Activated gamma-delta T cell treated with anti-CD3 and anti-CD28 coated beads, Interleukin-2, amount 50 U/mL, for 16 hours (primary cell): Measurements from ENCODE around the gene FIZ1.

Experiments used
- DNase-seq: peaks from one replicate; pipeline ENCODE4 v3.0.0-alpha.2; 2020; ENCODE audit warnings: low read depth

FIZ1 gene

DNA sequence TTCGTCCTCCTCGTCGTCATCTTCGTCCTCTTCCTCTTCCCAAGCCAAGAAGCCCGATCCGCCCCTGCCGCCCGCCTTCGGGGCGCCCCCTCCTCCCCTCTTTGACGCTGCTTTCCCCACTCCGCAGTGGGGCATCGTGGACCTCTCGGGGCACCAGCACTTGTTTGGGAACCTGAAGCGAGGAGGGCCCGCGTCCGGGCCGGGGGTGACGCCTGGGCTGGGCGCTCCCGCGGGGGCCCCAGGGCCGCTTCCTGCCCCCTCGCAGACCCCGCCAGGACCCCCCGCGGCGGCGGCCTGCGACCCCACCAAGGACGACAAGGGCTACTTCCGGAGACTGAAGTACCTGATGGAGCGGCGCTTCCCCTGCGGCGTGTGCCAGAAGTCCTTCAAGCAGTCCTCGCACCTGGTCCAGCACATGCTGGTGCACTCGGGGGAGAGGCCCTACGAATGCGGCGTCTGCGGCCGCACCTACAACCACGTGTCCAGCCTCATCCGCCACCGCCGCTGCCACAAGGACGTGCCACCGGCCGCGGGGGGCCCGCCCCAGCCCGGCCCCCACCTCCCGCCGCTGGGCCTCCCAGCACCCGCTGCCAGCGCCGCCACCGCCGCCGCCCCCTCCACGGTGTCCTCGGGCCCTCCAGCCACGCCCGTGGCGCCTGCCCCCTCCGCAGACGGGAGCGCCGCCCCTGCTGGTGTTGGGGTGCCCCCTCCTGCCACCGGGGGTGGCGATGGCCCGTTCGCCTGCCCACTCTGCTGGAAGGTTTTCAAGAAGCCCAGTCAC, 14.8 kb upstream of the FIZ1 start:
- no peak for DNase-seq

GRCh38 chr19:55613396-55613795, 14.1 kb upstream of the FIZ1 start:
- DNase-seq = no peak

DNA sequence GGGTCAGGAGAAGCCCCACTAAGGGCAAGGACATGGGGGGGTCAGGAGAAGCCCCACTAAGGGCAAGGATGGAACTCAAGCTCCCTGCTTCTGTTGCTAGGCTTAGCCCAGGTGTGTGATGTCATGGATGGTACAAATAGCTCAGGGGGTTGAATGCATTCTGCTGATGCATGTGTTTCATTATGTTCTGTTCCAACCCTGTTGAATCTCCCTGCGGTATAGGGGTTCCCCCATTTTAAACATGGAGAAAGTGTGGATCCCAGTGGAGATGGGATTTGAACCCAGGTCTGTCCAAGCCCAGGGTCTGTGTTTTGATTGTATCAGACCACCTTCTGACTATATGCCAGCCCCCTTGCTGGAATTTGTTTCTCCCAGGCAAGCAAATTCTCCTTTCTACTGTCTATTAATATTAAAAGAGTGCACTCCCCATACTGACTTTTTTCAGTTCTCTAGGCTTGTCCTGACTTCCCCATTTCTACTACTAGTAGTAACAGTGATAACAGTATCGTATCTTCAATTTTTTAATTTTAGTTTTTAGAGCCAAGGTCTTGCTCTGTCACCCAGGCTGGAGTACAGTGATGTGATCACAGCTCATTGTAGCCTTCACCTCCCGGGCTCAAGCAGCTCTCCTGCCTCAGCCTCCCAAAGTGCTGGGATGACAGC, 12.8 kb upstream of the FIZ1 start:
- no peak for DNase-seq

GRCh38 chr19:55611300-55611982, 12.1 kb upstream of the FIZ1 start:
- DNase-seq = no peak

DNA sequence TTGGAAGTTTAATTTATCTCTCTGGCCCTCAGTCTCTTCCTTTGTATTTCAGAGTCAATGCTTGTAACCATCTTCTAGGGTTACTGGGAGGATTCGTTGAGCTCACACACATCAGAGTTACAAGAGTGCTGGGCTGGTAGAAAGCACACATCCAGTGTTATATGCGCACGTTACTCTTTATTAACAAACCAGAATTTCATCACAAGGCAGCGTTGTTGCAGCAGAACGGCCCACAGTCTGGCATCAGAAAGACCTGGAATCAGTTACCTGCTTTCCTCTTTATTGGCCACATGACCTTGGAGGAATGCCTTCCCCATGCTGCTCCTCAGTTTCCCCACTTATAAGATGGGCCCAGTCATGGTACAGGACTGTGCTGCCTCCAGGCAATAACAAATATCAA, 10.0 kb upstream of the FIZ1 start:
- no peak for DNase-seq

DNA sequence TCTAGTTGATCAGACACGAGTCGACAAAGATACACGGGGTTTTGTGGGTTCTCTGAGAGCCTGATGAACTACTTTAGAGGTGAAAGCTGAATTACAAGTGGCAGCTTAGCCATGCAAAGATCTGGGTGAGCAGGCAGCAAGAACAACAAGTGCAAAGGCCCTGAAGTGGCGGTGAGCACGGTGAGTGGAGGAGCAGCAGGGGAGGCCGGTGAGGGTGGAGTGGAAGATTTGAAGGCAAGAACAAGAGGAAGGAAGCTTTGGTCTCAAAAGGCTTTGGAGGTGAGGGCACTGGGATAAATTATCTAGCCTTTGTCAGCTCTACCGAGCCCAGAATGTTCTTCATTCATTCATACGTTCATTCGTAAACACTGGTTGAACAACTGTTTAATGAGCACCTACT, 7.5 kb upstream of the FIZ1 start:
- no peak for DNase-seq

GRCh38 chr19:55606471-55606787, 7.1 kb upstream of the FIZ1 start:
- no peak for DNase-seq

DNA sequence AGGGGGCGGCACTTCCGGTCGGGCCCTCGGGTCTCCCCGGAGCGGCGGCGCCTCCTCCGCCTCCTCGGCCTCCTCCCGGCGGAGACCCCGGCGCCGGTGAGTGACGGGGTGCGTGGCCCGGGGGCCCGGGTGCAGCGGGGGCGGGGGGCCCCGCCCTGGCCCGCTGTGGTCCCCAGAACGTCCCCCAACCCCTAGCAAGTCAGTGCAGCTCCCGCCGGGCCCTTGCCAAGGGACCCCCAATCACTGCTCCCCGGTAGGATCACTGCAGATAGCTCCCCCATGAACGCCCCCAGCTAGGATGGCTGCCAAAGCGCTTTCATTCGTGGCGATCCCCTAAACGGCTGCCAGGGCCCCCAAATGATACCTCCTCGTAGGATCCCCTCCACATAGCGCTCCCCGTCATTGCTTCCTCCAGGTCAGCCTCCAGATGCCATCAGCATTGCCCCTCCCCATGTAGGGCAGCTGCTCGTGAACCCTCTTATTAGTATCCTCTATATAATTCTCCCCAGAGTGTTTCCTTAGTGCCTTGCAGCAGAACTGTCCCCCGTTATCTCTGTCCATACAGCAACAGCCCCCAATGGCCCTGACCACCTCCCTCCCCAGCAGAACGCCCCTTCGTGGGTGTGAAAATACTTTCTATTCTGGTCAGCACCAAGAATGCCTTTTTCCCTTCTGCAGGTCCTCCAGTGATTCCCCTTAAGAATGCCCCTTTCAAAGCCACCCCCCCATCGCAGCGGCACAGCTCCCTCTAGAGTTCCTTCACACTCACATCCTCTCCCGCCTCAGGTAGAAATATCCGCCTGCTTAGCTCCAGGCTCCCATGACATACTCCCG, 6.5 kb upstream of the FIZ1 start, which contains the start of gene ZNF865:
Gene ZNF865 (plus strand): TSS at position 11 of the 834 bp plus-strand sequence. CDS start 7,972 bp downstream, outside the sequence.
- peak; percentile 54 for DNase-seq

DNA sequence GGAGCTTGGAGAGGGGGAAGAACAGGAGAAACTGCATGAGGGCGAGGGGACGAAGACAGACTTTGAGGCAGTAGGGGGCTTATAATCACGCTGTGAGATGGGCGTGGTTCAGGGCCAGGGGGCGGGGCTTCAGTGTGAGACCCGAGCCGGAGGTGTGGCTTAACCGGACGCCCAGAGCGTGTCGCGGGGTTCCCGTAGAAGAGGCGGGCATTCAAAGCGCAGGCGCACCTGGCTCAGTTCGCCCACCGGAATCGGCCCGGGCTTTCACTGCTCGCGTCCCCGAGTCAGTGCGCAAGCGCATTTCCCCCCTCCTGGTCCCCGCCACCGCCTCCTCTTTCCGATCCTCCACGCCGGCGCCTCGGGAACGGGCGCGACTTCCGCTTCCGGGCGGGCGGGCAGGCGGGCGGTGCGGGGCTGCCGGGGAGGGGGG, 5.9 kb upstream of the FIZ1 start:
- DNase-seq = peak; percentile 97

- no peak for DNase-seq
Observed at GRCh38 chr19:55603581-55604292, 4.4 kb upstream of the FIZ1 start.

- DNase-seq = no peak
Observed at GRCh38 chr19:55603115-55603514, 3.8 kb upstream of the FIZ1 start.

DNA sequence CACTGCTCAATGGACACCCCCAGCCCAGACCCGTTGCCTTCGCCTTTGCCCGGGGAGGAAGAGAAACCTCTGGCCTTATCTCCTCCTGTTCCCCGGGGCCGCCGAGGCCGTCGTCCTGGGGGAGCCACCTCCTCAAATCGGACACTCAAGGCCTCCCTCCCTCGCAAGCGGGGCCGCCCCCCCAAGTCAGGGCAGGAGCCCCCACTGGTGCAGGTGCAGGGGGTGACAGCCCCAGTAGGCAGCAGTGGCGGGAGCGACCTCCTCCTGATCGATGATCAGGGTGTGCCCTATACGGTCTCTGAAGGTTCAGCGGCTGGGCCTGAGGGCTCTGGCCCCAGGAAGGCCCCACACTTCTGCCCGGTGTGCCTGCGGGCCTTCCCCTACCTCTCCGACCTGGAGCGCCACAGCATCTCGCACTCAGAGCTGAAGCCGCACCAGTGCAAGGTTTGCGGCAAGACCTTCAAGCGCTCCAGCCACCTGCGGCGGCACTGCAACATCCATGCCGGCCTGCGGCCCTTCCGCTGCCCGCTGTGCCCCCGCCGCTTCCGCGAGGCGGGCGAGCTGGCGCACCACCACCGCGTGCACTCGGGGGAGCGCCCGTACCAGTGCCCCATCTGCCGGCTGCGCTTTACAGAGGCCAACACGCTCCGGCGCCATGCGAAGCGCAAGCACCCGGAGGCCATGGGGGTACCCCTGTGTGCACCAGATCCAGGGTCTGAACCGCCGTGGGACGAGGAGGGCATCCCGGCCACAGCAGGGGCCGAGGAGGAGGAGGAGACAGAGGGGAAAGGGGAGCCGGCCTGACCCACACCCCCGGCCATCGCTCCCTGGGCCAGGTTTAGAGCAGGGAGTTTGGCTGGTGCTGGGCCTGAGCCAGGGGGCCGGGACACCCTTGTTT, 3.0 kb upstream of the FIZ1 start:
- no peak for DNase-seq

DNA sequence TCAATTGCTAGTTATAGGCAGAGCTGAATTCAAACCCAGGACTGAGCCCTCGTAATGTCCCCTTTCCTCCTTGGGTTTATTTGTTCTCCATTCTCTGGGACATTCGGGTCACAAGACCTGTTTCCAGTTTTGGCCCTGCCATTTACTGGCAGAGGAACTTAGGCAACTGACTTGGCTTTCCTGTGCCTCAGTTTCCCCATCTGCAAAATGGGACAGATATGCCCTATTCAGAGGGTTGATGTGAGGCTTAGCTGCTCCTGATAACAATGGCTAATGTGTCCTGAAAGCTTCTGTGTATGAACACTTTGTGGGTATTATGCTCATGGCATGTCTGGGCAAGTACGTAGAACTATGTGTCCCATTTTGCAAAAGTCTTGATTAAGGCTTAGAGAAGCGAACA, 1.8 kb upstream of the FIZ1 start:
- no peak for DNase-seq

DNA sequence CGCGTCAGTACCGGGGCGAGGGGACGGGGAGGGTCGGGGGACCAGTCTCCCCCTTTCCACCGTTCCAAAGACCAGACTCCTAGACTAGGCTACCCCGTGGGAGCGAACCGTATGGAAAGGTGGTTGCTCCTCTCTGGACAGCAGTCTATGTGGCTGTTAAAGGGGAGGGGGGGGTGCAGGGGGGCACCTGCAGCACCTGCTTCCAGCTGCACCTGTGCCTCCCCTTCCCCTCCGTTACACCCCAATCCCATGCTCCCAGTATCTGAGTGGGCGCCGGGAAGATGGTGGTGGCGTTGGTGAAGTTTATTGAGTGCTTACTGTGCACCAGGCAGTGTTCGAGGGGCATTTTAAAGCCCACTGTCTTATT, 1.3 kb upstream of the FIZ1 start:
- no peak for DNase-seq

DNA sequence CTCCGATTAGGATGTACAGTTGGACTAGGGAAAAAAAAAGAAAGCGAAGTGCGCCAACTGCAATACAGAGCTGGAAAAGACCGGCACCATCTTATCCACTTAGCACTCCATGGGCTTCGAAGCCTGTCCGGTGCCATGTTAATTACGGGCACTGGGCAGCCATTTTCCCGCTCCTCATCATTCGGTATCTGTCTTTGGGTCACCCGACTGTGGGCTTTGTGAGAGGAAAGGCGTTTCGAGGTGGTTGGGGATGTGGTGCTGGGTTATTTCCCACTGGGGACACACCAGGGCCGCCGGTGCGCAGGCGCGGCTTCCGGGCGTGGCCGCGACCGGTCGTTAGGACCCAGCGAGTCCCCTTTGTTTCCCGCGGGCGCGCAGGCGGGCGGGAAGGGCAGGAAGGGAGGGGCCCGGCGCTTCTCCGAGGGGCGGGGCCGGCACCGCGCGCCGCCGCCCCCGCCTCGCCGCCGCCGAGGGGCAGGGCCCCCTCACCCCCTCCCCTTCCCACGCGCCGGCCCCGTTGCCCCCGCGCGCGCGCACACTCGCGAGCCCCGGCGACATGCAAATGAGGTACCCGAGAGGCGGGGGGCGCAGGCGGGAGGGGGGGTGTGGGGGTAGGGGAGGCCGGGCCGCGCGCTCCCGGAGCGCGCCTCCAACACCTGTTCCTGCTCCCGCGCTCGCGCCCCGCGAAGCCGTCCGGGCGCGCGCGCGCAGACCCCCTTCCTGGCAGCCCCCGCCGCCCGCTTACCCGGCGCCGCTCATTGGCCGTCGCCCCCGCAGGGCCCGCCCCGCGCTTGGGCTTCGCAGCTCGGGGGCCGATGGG, 735 bp upstream of the FIZ1 start, which contains the start of gene ZNF524:
Gene ZNF524 (plus strand): TSS at position 447 of the 820 bp plus-strand sequence. CDS start 1,825 bp downstream, outside the sequence.
- DNase-seq = peak; percentile 68

- DNase-seq = peak; percentile 86
Observed at GRCh38 chr19:55598719-55599467, 424 bp downstream of the FIZ1 start.

GRCh38 chr19:55598034-55598433, 1.3 kb downstream of the FIZ1 start:
- no peak for DNase-seq

DNA sequence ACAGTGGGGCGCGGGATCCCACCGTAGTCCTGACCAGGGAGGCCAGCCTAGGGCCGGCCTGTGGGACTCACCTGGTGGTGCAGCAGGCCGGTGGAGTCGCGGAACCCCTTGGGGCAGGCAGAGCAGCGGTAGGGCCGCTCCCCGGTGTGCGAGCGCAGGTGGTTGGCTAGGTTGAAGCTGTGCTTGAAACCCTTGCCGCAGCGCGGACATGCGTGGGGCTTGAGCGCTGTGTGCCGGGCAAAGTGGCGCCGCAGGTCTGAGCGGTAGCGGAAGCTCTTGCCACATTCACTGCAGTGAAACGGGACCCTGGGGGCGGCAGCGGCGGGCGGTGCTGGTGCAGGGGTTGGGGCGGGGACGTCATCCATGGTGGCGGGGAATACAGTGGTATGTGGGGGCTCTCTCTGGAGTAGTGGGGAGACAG, 1.8 kb downstream of the FIZ1 start:
- no peak for DNase-seq

- no peak for DNase-seq
Observed at GRCh38 chr19:55596304-55596703, 3.0 kb downstream of the FIZ1 start.
